HG03045 (cell line): Measurements from ENCODE around the gene CYP27C1.
"Not testable (repeated sequence)": the region's sequence is repeated elsewhere in the genome, so short reads cannot be mapped to it uniquely, and the experiment has no call there.

ENCODE experiments used
- ATAC-seq: cut with Tn5 transposase; IDR thresholded peaks from one replicate; pipeline ENCODE4 v1.9.1; 2021; ENCODE audit warnings: mild to moderate bottlenecking, moderate library complexity; ENCODE audit not compliant: unreplicated experiment

The CYP27C1 gene

GRCh38 chr2:127225186-127225960 lies 5.3 kb upstream of the CYP27C1 start:
- ATAC-seq = no peak

GRCh38 chr2:127224135-127224534 lies 4.0 kb upstream of the CYP27C1 start:
- ATAC-seq = not testable (repeated sequence)

DNA sequence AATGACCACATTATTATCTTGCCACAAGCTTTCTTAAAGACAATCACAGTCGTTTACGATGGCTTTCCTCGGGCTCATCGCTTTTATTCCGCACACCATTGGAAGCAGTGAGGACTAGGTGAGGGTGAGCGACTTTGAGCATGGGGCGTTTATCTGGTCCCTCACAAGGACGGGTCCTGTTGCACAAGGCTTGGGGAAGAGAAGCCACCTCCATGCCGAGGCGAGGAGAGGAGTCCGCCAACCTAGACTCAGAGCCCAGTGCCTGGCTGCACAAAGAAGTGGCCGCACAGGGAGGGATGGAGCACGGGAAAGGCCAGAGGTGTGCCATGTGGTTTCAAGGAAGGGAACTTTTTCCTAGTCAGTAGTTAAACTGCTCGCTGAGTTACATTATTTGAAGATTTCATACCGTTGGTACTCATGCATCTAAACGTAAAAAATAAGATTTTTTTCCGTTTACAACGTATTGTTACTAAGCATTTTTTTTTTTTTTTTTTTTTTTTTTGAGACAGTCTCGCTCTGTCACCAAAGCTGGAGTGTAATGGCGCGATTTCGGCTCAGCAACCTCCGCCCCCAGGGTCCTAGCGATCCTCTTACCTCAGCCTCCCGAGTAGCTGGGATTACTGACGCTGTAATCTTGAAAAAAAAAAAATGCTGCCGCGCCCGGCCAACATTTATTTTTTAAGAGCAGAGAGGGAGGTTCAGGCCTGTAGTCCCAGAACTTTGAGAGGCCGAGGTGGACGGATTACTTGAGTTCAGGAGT lies 849 bp upstream of the CYP27C1 start:
- no peak for ATAC-seq

DNA sequence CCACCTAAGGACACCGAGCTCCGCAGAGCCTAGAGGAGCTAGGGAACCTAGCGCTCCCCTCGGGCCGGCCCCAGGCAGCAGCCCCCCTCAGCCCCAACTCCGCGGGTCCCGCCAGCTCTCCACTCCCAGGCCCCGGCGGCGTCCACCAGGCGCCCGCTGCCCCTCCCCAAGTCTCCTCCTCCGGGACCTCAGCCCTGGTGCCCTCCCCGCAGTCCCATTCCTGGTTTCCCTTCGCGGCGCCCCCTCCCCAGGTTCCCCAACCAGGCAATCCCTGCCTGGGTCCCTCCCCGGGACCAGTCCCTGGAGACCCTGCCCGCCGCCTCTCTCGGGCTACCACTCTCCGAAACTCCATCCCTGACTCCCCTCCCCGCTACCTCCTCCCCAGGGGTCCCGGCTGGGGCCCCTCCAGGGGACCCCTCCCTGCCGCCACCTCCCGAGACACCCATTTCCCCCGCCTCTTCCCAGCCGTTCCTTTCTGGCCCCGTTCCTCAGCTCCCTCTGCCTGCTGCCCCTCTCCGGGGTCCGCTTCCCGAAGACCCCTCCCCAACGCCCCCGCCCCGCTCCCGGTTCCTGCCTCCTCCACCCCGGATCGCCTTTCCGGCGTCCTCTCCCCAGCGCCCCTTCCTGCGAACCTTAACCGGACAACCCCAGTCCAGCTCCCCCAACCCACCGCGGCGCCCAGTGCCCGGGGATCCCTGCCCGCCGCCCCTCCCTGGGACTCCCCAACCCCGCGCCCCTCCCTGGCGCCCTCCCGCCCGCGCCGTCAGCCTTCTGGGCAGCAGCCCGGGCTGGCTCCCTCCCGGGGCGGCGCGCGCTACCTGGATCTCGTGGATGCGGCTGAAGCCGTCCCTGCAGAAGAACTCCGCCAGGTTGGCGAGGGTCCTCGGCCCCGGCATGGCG lies 678 bp downstream of the CYP27C1 start:
- no peak for ATAC-seq

- ATAC-seq = no peak
Observed at GRCh38 chr2:127218812-127219170, 1.3 kb downstream of the CYP27C1 start.

DNA sequence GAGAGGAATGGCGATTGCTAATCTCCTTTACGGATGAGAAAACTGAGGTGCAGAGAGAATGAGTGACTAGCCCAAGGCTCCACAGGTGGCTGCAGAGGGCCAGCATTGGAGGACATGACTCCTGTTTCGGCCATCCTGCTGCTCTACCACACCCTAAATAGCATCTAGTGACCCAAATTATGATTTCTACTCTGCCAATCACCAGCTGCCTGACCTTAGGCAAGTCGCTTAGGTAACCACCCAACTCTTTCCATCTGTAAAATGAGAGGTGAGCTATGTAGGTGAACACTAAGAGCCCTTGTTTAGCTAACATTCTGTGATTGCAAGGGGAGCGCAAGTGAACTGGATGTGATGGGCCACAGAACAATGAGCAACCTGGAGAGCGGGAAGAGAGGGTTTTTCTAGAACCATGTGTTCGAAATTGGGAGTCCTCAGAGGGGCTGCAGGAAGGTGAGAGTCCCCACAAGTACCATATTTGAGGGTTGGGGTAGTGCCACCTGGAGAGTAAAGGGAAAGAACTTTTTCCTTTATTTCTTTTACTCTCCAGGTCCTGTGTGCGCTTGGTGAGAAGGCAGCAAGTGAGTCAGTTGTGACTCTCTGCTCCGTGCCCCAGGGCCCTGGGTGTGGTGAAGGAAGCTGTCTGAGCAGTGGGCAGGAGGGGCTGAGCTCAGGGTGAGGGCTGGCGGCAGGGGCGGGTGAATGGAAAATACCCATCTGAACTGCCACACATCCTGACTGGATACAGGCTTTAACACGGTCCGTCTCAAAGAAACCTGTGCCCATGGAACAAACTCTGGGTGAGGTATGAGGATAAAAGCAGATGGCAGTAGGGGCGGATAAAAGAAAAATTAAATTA lies 2.4 kb downstream of the CYP27C1 start:
- ATAC-seq = no peak

GRCh38 chr2:127216593-127216992 lies 3.5 kb downstream of the CYP27C1 start:
- no peak for ATAC-seq

- no peak for ATAC-seq
Observed at GRCh38 chr2:127216095-127216494, 4.0 kb downstream of the CYP27C1 start.

DNA sequence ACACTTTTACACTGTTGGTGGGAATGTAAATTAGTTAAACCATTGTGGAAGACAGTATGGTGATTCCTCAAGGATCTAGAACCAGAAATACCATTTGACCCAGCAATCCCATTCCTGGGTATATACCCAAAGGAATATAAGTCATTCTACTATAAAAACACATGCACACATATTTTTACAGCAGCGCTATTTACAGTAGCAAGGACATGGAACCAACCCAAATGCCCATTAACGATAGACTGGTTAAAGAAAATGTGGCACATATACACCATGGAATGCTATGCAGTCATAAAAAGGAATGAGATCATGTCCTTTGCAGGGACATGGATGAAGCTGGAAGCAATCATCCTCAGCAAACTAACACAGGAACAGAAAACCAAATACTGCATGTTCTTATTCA lies 5.9 kb downstream of the CYP27C1 start:
- not testable (repeated sequence) for ATAC-seq

GRCh38 chr2:127208313-127208712 lies 11.8 kb downstream of the CYP27C1 start:
- no peak for ATAC-seq

DNA sequence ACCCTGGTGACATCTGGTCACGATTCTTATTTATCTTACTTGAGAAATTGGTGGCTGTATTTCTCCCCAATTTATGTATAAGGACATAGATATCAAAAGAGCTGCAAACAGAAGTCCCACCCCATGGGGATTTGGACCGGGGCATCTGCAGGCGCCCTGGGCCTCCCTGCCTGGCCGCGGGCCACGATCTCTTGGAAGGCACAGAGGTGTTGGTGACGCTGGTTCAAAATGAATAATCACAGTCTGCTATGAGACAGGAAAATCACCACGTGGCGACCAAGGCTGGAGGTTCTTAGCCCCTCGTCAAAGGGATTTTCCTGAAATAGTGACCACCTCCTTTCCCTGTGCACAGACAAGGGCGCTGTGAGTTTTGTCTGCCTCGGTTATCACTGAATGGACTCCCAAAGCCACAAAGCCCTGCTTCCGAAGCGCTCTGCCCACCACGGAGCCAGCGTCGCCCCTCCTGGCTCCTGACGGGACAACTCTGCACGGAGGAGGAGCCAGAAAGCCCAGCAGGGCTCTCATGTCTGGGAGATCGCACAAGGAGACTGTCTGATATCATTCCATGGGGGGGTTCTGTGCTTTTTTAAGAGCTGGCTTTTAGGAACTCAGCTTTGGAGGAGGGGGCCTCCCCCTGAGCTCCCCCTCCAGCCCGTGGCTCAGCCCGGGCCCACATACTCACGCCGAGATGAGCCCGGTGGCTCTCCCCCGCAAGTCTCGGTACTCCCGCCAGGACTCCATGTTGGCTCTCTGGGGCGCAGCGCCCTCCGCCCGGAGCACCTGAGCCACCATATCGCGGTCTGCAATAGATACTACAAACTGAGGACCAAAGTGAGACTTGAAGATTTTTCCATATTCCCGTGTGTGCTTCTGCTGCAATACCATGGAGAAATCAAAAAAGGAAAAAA lies 14.6 kb downstream of the CYP27C1 start:
- ATAC-seq = no peak

- no peak for ATAC-seq
Observed at GRCh38 chr2:127201452-127201851, 18.6 kb downstream of the CYP27C1 start.

GRCh38 chr2:127200962-127201361 lies 19.1 kb downstream of the CYP27C1 start:
- no peak for ATAC-seq

DNA sequence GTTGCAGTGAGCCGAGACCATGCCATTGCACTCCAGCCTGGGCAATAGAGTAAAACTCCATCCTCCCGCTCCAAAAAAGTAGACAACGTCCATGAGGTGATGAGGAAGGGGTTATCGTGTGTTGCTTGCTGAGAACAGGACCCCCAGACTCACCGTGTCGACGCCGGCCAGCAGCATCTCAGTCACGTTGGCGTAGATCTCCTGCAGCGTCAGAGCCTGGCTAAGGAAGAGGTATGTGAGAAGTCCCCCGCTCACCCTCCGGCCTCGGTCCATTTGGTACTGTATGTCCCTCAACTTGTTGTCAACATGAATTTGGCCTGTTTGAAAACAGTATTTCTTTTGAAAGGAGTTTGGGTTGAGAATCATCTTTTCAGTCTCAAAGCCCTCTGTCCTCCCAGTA lies 20.9 kb downstream of the CYP27C1 start:
- no peak for ATAC-seq

GRCh38 chr2:127197475-127198385 lies 22.4 kb downstream of the CYP27C1 start:
- ATAC-seq = peak; percentile 84

DNA sequence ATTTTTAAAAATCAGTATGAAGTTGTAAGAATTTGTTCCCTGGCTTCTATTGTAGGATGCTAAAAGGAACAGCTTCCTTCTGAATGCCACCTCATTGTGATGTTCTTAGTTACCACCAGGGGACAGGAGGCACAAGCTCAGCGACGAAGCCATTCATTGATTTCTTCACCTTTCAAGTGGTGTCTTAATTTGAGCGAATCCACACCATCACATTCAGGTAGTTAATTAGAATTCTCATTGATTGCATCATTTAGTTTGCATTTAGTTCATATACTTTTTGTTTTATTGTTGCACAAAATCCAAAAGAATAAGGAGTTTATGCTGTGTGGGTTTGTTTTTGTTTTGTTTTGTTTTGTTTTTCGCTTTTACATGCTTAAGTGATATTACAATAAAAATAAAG lies 23.1 kb downstream of the CYP27C1 start:
- no peak for ATAC-seq

DNA sequence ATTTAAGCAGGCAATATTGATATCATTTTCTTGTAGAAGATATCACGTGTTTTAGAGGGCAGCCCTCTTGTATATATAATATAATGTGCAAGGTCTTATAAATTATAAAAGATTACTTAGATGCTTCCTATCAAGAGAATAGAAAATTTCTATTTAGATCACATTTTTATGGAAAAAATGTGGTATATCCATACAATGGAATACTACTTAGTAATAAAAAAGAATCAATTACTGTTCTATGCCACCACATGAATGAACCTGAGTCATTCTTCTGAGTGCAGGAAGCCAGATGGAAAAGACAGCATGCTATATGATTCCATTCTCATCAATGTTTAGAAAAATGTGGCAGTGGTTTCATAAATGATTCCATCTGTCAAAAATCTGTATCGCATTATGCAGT lies 23.6 kb downstream of the CYP27C1 start:
- ATAC-seq = no peak
